Activated CD8-positive, alpha-beta memory T cell treated with anti-CD3 and anti-CD28 coated beads for 36 hours (primary cell): ENCODE data around the gene ASXL3. TPM values are rescaled to one million over a fixed set of nuclear protein-coding genes. Genes with fewer than 3 reads are reported as not detected.

Experiments
- CTCF ChIA-PET: fragments of 350-600 bp; sonication (Branson Sonifier 250); formaldehyde crosslinking; loops from one replicate; lab custom pipeline; 2021; ENCODE audit warnings: antibody characterized with exemption; lab: Charles Lee
- POLR2A ChIA-PET: fragments of 350-600 bp; sonication (Branson Sonifier 250); formaldehyde crosslinking; loops from one replicate; lab custom pipeline; 2021; ENCODE audit warnings: antibody characterized with exemption; lab: Charles Lee
- total RNA-seq, 2 experiments: library from RNA; stranded (reverse); gene quantifications; one replicate each; pipeline ENCODE4 v1.2.3, GENCODE V29; 2021

ASXL3 gene
- total RNA-seq, 2 experiments from 2014 or later, result not detected

- POLR2A ChIA-PET, result no interaction called here
- CTCF ChIA-PET, result no interaction called here
Observed at GRCh38 chr18:33757037-33757436, 179.0 kb downstream of the ASXL3 start.

- POLR2A ChIA-PET, result no interaction called here
- CTCF ChIA-PET, result no interaction called here
Observed at GRCh38 chr18:33761363-33761762, 183.3 kb downstream of the ASXL3 start.

- CTCF ChIA-PET, result no interaction called here
- POLR2A ChIA-PET, result no interaction called here
Observed at GRCh38 chr18:33781429-33781828, 203.4 kb downstream of the ASXL3 start.

Other genes with a start within 250 kb of the ASXL3 start
- gene CCDC178, start 137.5 kb upstream of the ASXL3 start, total RNA-seq, result not detected